ENCODE data around the gene JCAD. TPM values are rescaled to one million over a fixed set of nuclear protein-coding genes. Genes with fewer than 3 reads are reported as not detected.
A peak's percentile ranks its signal among the peaks of the same experiment; 100 is the strongest.

Gene JCAD
- total RNA-seq, 1 donor from 2014 or later, result 31.0 TPM

DNA sequence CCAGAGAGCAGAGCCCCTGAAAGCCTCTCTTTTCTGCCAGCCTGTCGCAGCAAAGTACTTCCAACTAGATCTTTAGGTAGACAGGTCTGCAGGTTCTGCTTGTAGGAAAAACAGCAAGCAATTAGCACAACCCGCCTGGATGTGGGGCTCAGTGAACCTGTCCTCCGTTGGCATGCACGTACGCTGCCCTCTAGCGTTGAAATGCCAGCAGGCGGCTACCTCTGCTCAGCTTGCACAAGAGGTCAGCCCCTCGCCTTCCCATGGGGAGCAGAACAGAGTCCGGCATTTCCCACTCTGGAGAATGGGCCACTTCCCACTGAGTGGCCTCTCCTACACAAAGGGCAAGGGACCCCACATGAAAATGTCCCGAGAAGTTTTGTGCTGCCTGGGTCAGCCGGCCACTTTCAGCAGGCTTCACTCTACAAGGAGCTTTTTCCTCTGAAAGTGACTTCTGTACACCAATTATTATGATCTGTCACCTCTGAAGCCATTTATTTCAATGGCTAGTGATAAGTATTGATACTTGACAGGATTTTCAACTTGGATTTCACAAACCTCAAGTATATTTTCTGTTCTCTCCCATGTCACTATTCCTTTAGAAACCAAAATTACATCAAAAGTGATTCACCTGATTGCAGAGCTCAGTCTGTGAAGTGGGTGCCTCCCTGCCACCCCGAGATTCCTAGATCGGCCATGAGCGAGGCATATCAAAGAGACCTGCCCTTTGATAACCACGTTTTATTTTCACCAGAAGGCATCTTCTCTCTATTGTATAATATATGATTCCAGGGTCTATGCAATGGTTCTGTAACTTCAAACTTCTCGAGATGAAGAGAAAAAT is 56.7 kb downstream of the JCAD start:
- H3K4me1 Mint-ChIP-seq (ENCODE audit: unreplicated experiment), result peaks cover 44% of the 10 kb centered on the region
- TF ChIP-seq, protein P1, sequence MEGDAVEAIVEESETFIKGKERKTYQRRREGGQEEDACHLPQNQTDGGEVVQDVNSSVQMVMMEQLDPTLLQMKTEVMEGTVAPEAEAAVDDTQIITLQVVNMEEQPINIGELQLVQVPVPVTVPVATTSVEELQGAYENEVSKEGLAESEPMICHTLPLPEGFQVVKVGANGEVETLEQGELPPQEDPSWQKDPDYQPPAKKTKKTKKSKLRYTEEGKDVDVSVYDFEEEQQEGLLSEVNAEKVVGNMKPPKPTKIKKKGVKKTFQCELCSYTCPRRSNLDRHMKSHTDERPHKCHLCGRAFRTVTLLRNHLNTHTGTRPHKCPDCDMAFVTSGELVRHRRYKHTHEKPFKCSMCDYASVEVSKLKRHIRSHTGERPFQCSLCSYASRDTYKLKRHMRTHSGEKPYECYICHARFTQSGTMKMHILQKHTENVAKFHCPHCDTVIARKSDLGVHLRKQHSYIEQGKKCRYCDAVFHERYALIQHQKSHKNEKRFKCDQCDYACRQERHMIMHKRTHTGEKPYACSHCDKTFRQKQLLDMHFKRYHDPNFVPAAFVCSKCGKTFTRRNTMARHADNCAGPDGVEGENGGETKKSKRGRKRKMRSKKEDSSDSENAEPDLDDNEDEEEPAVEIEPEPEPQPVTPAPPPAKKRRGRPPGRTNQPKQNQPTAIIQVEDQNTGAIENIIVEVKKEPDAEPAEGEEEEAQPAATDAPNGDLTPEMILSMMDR (conservative IDR thresholded peaks at IDR 0.05), result peak; percentile 87
- no peaks in the 10 kb centered on the region for H3K27me3 Mint-ChIP-seq
- H3K9me3 Mint-ChIP-seq, result no peaks in the 10 kb centered on the region
- no peak overlapping the region for H3K27ac Mint-ChIP-seq
- DNase-seq (ENCODE audit: extremely low spot score, unreplicated experiment), result peak; percentile 87
- H3K36me3 Mint-ChIP-seq, result peaks cover 3% of the 10 kb centered on the region
- H3K4me3 Mint-ChIP-seq, result peak overlapping the region; percentile 15

DNA sequence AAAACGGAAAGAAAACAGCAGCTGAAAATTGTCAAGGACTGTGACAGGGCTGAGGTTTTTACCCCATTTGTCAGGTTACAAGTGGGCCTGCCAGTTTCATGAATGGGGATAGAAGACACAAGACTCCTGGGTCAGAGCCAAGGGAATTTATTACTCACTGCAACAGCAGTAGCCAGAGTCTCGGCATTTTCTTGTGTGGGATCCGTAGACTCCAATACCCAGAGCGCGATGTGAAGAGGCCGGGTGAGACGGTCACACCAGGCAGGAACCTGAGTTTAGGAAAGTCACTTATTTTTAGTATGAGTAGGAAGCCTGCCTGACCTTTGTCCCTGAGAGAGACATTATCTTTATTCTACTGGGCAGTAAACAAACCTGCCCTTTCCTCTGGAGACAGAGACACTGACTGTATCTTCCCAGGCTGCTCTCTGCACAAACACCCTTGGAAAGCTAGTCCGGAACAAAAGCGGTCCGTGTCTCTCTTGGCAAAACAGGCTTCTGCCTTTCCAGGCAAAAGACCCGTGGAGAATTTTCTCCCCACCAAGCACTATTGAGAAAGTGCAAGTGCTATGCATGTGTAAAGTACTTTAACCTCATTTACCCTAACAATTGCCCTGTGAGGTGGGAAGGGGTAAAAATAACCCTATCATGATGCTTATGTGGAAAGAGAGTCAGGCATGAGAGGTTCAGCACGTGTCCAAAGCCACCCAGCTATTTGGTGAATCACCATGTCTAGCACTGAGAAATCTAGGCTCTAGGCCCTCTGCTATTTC is 58.4 kb downstream of the JCAD start:
- TF ChIP-seq, protein P1 (conservative IDR thresholded peaks at IDR 0.05), result no peak
- H3K9me3 Mint-ChIP-seq, result no peaks in the 10 kb centered on the region
- no peak for DNase-seq (ENCODE audit: extremely low spot score, unreplicated experiment)
- H3K4me1 Mint-ChIP-seq (ENCODE audit: unreplicated experiment), result peaks cover 40% of the 10 kb centered on the region
- peaks cover 3% of the 10 kb centered on the region for H3K36me3 Mint-ChIP-seq
- H3K4me3 Mint-ChIP-seq, result no peak overlapping the region
- no peak overlapping the region for H3K27ac Mint-ChIP-seq
- H3K27me3 Mint-ChIP-seq, result no peaks in the 10 kb centered on the region

DNA sequence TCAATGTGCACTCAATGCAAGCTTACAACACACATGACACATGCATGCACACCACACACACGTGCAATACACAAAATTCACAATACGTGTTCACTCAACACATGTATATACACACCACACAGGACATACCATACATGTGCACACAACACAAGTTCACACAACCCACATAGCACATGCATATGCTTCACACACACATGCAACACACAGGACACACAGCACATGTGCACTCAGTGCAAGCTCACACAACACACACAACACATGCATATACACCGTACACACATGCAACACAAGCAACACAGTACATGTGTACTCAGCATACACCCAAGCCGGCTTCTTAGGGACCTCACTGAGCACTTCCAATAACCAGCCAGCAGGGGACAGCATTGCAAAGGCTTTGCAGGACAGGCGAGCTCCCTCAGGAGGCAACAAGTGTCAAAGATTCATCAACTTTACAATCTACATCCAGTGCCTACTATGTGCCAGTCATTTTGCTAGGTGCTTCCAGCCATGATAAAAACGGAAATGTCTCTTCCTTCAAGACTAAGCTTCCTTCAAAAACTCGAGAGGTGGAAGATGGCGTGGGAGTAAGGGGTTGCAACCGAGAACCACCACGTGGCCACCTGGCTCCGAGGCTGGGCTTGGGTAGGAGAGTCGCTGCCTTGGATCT is 61.1 kb downstream of the JCAD start:
- TF ChIP-seq, protein P1 (conservative IDR thresholded peaks at IDR 0.05), result peak; percentile 95
- Mint-ChIP-seq H3K27ac (peak overlapping the region; percentile 24), H3K4me1 (ENCODE audit: unreplicated experiment) (peaks cover 58% of the 10 kb centered on the region), H3K9me3 (peaks cover 4% of the 10 kb centered on the region), H3K36me3 (peaks cover 3% of the 10 kb centered on the region), H3K4me3 (no peak overlapping the region), H3K27me3 (no peaks in the 10 kb centered on the region)
- no peak for DNase-seq (ENCODE audit: extremely low spot score, unreplicated experiment)

DNA sequence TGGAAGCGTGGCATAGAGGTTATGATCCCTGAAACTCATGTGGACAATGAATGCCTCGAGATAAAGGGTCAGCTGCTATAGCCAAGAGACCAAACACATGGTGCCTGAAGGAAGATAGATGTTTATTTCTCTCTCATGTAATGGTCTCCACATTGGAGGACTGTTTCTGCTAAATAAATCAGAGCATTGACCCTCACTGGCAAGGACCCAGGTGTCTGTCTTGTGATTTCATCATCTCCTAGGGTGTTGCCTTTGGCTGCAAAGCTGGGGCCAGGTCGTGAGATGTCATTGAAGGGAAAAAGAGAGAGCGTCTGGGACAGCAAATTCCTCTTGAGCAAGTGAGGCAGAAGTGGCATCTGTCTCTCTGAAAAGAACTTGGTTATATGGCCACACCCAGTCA is 64.6 kb downstream of the JCAD start:
- Mint-ChIP-seq H3K27me3 (no peaks in the 10 kb centered on the region), H3K4me3 (no peak overlapping the region), H3K36me3 (peaks cover 3% of the 10 kb centered on the region), H3K4me1 (ENCODE audit: unreplicated experiment) (peaks cover 41% of the 10 kb centered on the region), H3K9me3 (peaks cover 4% of the 10 kb centered on the region), H3K27ac (peak overlapping the region; percentile 84)
- no peak for DNase-seq (ENCODE audit: extremely low spot score, unreplicated experiment)
- TF ChIP-seq, protein P1 (conservative IDR thresholded peaks at IDR 0.05), result no peak

DNA sequence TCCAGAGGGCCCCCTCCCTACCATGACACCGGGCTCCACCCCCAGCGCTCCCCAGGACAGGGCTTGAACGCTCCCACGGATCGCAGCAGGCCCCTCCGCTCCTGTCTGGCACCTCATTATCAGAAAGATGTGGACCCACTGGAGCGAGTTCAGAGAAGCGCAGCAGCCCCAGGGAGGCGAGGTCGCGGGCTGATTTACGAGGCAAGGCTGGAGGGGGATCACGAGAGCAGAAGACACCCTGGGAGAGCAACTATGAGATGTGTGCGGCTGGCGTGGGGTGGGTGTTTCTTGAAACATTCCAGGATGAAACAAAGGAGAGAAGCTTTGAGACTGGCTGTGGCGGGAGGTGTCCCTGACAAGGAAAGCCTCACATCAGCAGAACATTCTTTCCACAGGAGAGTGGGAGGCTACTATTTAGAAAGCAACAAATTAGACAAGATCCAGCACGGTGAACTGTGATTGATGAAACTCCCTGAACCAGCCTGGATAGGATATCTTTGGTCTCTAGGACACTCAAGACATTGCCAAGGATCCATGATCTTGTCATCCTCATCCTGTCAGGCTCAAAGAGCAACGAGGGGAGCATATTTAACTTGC is 66.0 kb downstream of the JCAD start:
- Mint-ChIP-seq H3K9me3 (peaks cover 4% of the 10 kb centered on the region), H3K27me3 (no peaks in the 10 kb centered on the region), H3K4me1 (ENCODE audit: unreplicated experiment) (peaks cover 38% of the 10 kb centered on the region), H3K36me3 (peaks cover 3% of the 10 kb centered on the region), H3K27ac (peak overlapping the region; percentile 76), H3K4me3 (peak overlapping the region; percentile 68)
- no peak for DNase-seq (ENCODE audit: extremely low spot score, unreplicated experiment)
- TF ChIP-seq, protein P1 (conservative IDR thresholded peaks at IDR 0.05), result no peak

Measured in type B pancreatic cell (in vitro differentiated cells).